PC-3 (cell line): ENCODE results near the gene CARD6. TPM values are rescaled to one million over a fixed set of nuclear protein-coding genes. Genes with fewer than 3 reads are reported as not detected.
A peak's percentile ranks its signal among the peaks of the same experiment; 100 is the strongest.
"Not testable (repeated sequence)": the region's sequence is repeated elsewhere in the genome, so short reads cannot be mapped to it uniquely, and the experiment has no call there.

ENCODE experiments used
- ATAC-seq: fragments of 200-7000 bp; cut with Tn5 transposase; 2 replicates; pipeline ENCODE4 v1.9.1; 2020; ENCODE audit warnings: mild to moderate bottlenecking, moderate library complexity
- BruUV-seq: library from RNA; stranded (reverse); fragments of 400-500 nt; replicated peaks from 2 replicates; lab custom pipeline; 2021; lab: Mats Ljungman, UMichigan
- CTCF ChIA-PET: fragments of 300-600 bp; sonication (Branson Sonifier 250); formaldehyde crosslinking; loops from one replicate; lab custom pipeline; 2022; ENCODE audit warnings: antibody characterized with exemption; lab: Charles Lee
- POLR2A ChIA-PET: fragments of 300-600 bp; sonication (Branson Sonifier 250); formaldehyde crosslinking; loops from one replicate; lab custom pipeline; 2022; ENCODE audit warnings: antibody characterized with exemption; ENCODE audit not compliant: unreplicated experiment; lab: Charles Lee
- DNase-seq: peaks from one replicate; pipeline ENCODE4 v3.0.0-alpha.2; 2015
- H2AFZ ChIP-seq: fragments of 300-600 bp; sonication (generic); 2 replicates; pipeline ENCODE4 v1.6.0; 2016; ENCODE audit warnings: antibody characterized with exemption, low read length
- H3F3A ChIP-seq: fragments of 300-600 bp; sonication (generic); one replicate; pipeline ENCODE4 v1.6.0; 2017; ENCODE audit warnings: antibody characterized with exemption, low read length, control low read depth, mild to moderate bottlenecking; ENCODE audit not compliant: unreplicated experiment
- H3K27ac ChIP-seq: fragments of 300-600 bp; sonication (generic); 2 replicates; pipeline ENCODE4 v1.5.1; 2016; ENCODE audit warnings: mild to moderate bottlenecking, low read length
- H3K27me3 ChIP-seq: fragments of 300-600 bp; sonication (generic); 2 replicates; pipeline ENCODE4 v1.6.1; 2016; ENCODE audit warnings: low read length, mixed read lengths
- H3K36me3 ChIP-seq: fragments of 300-600 bp; sonication (generic); 2 replicates; pipeline ENCODE4 v1.6.1; 2016; ENCODE audit warnings: low read depth, mixed run types, low read length, mixed read lengths
- H3K4me1 ChIP-seq: fragments of 300-600 bp; sonication (generic); 2 replicates; pipeline ENCODE4 v1.5.1; 2016; ENCODE audit warnings: low read length; ENCODE audit not compliant: insufficient read depth
- H3K4me2 ChIP-seq: fragments of 300-600 bp; sonication (generic); 2 replicates; pipeline ENCODE4 v1.6.0; 2016; ENCODE audit warnings: low read length
- H3K4me3 ChIP-seq: fragments of 300-600 bp; sonication (generic); 2 replicates; pipeline ENCODE4 v1.5.1; 2016; ENCODE audit warnings: mild to moderate bottlenecking, low read length, mixed read lengths
- H3K79me2 ChIP-seq: fragments of 300-600 bp; sonication (generic); 2 replicates; pipeline ENCODE4 v1.6.1; 2017; ENCODE audit warnings: low read length, mixed read lengths
- H3K9ac ChIP-seq: fragments of 300-600 bp; sonication (generic); 2 replicates; pipeline ENCODE4 v1.6.0; 2016; ENCODE audit warnings: mild to moderate bottlenecking, low read length
- H3K9me2 ChIP-seq: fragments of 300-600 bp; sonication (generic); replicated peaks from 2 replicates; pipeline ENCODE4 v1.6.1; 2016; ENCODE audit warnings: mixed run types, low read length, mixed read lengths
- H3K9me3 ChIP-seq: fragments of 300-600 bp; sonication (generic); 2 replicates; pipeline ENCODE4 v1.6.1; 2016; ENCODE audit warnings: low read length, mixed read lengths
- H4K20me1 ChIP-seq: fragments of 300-600 bp; sonication (generic); 2 replicates; pipeline ENCODE4 v1.6.1; 2016; ENCODE audit warnings: low read length, mixed read lengths
- CTCF ChIP-seq: fragments of 300-600 bp; sonication (generic); conservative IDR thresholded peaks from 2 replicates; pipeline ENCODE4 v1.5.1; 2017; ENCODE audit warnings: antibody characterized with exemption, low read depth, mild to moderate bottlenecking, low read length
- EZH2 ChIP-seq: fragments of 300-600 bp; sonication (generic); IDR thresholded peaks from one replicate; pipeline ENCODE4 v1.6.1; 2017; ENCODE audit warnings: antibody characterized with exemption, mild to moderate bottlenecking, low read length; ENCODE audit not compliant: unreplicated experiment
- EZH2phosphoT487 ChIP-seq: fragments of 300-600 bp; sonication (generic); IDR thresholded peaks from 2 replicates; pipeline ENCODE4 v1.6.1; 2018; ENCODE audit warnings: mild to moderate bottlenecking, antibody characterized with exemption, low read length, borderline replicate concordance
- intact Hi-C: fragments of 100-400 bp; cut with micrococcal nuclease; formaldehyde crosslinking; loops from 2 replicates; pipeline ENCODE4 v1.9.0; 2023
- total RNA-seq: library from RNA; depleted of rRNA; stranded (reverse); fragments of >200 nt; gene quantifications from 2 replicates; pipeline ENCODE4 v1.2.3, GENCODE V29; 2014

Gene CARD6
- total RNA-seq, 1 experiment from 2014 or later = 2.4 TPM

GRCh38 chr5:40866844-40867243, 25.7 kb downstream of the CARD6 start:
- Histone ChIP-seq H3K27ac (no peak overlapping the region), H3F3A (no peaks in the 10 kb centered on the region), H3K4me1 (peaks cover 7% of the 10 kb centered on the region; the same call in 1 of the 2 replicates), H3K4me3 (no peak overlapping the region), H4K20me1 (no peaks in the 10 kb centered on the region), H3K36me3 (no peaks in the 10 kb centered on the region), H3K9ac (no peak overlapping the region), H3K4me2 (no peak overlapping the region), H3K79me2 (no peaks in the 10 kb centered on the region), H3K9me3 (0 out of 2 replicates have a peak, but pooled peaks cover 6% of the 10 kb centered on the region), H2AFZ (no peak overlapping the region), H3K27me3 (no peaks in the 10 kb centered on the region), H3K9me2 (no peaks in the 10 kb centered on the region)
- CTCF ChIA-PET = no interaction called here
- POLR2A ChIA-PET = no interaction called here
- intact Hi-C loops = no loop called here
- ATAC-seq (no peak), DNase-seq (no peak)
- no TSS peak for BruUV-seq
- TF ChIP-seq EZH2 (no peak), CTCF (no peak), EZH2phosphoT487 (no peak)

DNA sequence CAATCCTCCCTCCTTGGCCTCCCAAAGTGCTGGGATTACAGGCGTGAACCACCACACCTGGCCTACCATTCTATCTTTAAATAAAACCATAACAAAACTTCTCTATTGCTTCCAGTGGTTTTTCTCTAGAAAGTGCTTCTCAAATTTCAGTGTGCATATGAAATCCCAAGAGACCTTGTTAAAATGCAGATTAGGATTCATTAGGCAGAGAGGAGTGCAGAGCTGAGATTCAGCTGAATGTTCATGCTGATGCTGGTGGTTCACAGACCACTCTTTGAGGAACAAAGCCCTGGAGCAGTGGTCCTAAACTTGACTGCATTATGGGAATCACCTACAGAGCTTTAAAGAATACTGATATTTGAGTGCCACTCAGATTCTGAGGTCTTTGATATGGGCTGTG, 28.2 kb downstream of the CARD6 start:
- Histone ChIP-seq H3K27me3 (no peaks in the 10 kb centered on the region), H3K9me2 (no peaks in the 10 kb centered on the region), H4K20me1 (no peaks in the 10 kb centered on the region), H3K36me3 (no peaks in the 10 kb centered on the region), H3K27ac (no peak overlapping the region), H3K9ac (no peak overlapping the region), H3K4me1 (peaks cover 7% of the 10 kb centered on the region; the same call in 1 of the 2 replicates), H3K79me2 (no peaks in the 10 kb centered on the region), H3K4me3 (no peak overlapping the region), H3K9me3 (0 out of 2 replicates have a peak, but pooled peaks cover 6% of the 10 kb centered on the region), H3F3A (no peaks in the 10 kb centered on the region), H2AFZ (no peak overlapping the region), H3K4me2 (no peak overlapping the region)
- TF ChIP-seq EZH2phosphoT487 (no peak), EZH2 (no peak), CTCF (no peak)
- BruUV-seq = no TSS peak
- CTCF ChIA-PET = interaction anchor here (0.5 kb wide), 1 partner anchor 71 kb away, joined by 4 read pairs; no protein-coding TSS in a partner anchor
- POLR2A ChIA-PET = no interaction called here
- ATAC-seq = no peak
- intact Hi-C loops = no loop called here
- DNase-seq = no peak

DNA sequence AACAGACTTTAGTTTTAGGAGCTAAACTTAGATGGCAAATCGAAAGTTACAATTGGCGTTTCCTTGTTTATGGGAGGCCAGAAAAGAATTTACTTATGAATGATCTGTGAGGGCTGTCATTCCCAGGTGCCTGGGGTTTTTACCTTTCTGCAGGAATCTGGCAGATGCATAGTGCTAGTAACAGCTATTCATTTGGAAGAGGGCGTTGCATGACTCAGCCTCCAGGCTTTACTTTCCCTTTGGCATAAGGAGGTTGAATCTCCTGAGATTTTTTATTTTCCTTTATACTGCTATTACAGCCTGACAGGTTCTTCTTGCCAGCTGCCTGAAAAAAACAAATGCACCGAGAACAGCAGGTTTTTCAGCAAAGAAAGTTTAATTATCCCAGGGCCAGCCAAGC, 30.0 kb downstream of the CARD6 start:
- Histone ChIP-seq H3K79me2 (no peaks in the 10 kb centered on the region), H3F3A (no peaks in the 10 kb centered on the region), H3K9ac (no peak overlapping the region), H3K27ac (no peak overlapping the region), H3K4me1 (peaks cover 7% of the 10 kb centered on the region; the same call in 1 of the 2 replicates), H3K36me3 (no peaks in the 10 kb centered on the region), H3K4me3 (no peak overlapping the region), H3K4me2 (peak overlapping the region; percentile 6; the same call in 1 of the 2 replicates), H3K9me2 (no peaks in the 10 kb centered on the region), H3K27me3 (no peaks in the 10 kb centered on the region), H3K9me3 (0 out of 2 replicates have a peak, but pooled peaks cover 2% of the 10 kb centered on the region), H4K20me1 (no peaks in the 10 kb centered on the region), H2AFZ (no peak overlapping the region)
- no TSS peak for BruUV-seq
- intact Hi-C loops = loop anchor here (10.0 kb wide), 1 partner anchor 1296 kb away; no protein-coding TSS in a partner anchor
- ChIA-PET POLR2A (no interaction called here), CTCF (interaction anchor here (0.8 kb wide), 1 partner anchor 73 kb away, joined by 5 read pairs; the partner anchor contains the start of gene PRKAA1)
- TF ChIP-seq EZH2phosphoT487 = no peak
- TF ChIP-seq CTCF = no peak
- TF ChIP-seq EZH2 = no peak
- DNase-seq (peak; percentile 61), ATAC-seq (peak; percentile 84)

DNA sequence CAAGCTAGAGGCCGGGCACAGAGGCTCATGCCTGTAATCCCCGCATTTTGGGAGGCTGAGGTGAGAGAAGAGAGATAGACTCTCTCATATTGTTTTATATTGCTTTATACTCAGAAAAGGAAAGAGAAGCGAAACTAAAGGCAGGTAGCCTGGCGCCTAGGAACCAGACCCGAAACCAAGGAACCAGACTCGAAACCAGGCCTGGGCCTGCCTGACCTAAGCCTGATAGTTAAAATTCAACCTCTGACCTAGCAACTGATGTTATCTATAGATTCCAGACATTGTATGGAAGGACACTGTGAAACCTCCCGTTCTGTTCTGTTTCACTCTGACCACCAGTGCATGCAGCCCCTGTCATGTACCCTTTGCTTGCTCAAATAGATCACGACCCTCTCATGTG, 31.1 kb downstream of the CARD6 start:
- CTCF ChIA-PET, POLR2A ChIA-PET, BruUV-seq, DNase-seq, H3K27me3 ChIP-seq, H3K4me2 ChIP-seq, H3F3A ChIP-seq, H2AFZ ChIP-seq, H4K20me1 ChIP-seq, H3K79me2 ChIP-seq, H3K4me1 ChIP-seq, H3K9me2 ChIP-seq, H3K36me3 ChIP-seq, H3K9ac ChIP-seq, H3K9me3 ChIP-seq, H3K4me3 ChIP-seq, ATAC-seq, H3K27ac ChIP-seq: not testable (repeated sequence)
- intact Hi-C loops = loop anchor here (10.0 kb wide), 1 partner anchor 1297 kb away; no protein-coding TSS in a partner anchor
